ENCODE measurements around the gene COL19A1.

The COL19A1 gene

DNA sequence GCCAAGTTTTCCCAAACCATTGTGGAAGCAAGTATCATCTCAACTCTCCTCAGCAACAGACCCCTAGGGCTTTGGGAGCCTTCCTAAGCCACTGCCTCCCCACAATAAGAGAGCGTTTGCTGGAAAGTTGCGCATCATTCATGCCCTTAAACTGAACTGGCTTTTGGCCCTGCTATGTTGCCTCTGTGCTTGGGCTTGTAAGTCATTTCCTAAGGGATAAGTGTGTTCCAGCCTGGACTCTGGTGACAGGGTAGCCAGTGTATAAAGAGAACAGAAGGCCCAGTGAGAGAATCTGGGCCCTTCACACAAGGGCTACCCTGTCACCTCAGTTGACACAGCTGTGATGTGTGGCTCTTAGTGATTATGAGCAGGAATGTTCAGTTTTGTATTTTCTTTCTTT lies 358.7 kb downstream of the COL19A1 start:
- no peak for TF ChIP-seq EGR1 (IDR thresholded peaks at IDR 0.05)
- no peak for TF ChIP-seq EP300 (IDR thresholded peaks at IDR 0.05; ENCODE audit: borderline replicate concordance)
- TF ChIP-seq FOXM1 (IDR thresholded peaks at IDR 0.05; ENCODE audit: borderline replicate concordance, low read depth) = no peak
- TF ChIP-seq TCF12 (IDR thresholded peaks at IDR 0.05; ENCODE audit: low read depth) = no peak
- TF ChIP-seq, protein P1, sequence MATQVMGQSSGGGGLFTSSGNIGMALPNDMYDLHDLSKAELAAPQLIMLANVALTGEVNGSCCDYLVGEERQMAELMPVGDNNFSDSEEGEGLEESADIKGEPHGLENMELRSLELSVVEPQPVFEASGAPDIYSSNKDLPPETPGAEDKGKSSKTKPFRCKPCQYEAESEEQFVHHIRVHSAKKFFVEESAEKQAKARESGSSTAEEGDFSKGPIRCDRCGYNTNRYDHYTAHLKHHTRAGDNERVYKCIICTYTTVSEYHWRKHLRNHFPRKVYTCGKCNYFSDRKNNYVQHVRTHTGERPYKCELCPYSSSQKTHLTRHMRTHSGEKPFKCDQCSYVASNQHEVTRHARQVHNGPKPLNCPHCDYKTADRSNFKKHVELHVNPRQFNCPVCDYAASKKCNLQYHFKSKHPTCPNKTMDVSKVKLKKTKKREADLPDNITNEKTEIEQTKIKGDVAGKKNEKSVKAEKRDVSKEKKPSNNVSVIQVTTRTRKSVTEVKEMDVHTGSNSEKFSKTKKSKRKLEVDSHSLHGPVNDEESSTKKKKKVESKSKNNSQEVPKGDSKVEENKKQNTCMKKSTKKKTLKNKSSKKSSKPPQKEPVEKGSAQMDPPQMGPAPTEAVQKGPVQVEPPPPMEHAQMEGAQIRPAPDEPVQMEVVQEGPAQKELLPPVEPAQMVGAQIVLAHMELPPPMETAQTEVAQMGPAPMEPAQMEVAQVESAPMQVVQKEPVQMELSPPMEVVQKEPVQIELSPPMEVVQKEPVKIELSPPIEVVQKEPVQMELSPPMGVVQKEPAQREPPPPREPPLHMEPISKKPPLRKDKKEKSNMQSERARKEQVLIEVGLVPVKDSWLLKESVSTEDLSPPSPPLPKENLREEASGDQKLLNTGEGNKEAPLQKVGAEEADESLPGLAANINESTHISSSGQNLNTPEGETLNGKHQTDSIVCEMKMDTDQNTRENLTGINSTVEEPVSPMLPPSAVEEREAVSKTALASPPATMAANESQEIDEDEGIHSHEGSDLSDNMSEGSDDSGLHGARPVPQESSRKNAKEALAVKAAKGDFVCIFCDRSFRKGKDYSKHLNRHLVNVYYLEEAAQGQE (IDR thresholded peaks at IDR 0.05; ENCODE audit: low read depth) = no peak
- no peak for TF ChIP-seq CEBPB (IDR thresholded peaks at IDR 0.05)
- TF ChIP-seq USF1 (IDR thresholded peaks at IDR 0.05) = no peak
- no peak for TF ChIP-seq NFIC (IDR thresholded peaks at IDR 0.05)
- no peak for TF ChIP-seq RAD21 (IDR thresholded peaks at IDR 0.05; ENCODE audit: low read depth)
- no peak for TF ChIP-seq TEAD4 (IDR thresholded peaks at IDR 0.05)
- TF ChIP-seq ZBTB7A (IDR thresholded peaks at IDR 0.05; ENCODE audit: low read depth) = no peak
- TF ChIP-seq, protein P2, sequence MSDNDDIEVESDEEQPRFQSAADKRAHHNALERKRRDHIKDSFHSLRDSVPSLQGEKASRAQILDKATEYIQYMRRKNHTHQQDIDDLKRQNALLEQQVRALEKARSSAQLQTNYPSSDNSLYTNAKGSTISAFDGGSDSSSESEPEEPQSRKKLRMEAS (IDR thresholded peaks at IDR 0.05) = no peak
- TF ChIP-seq YY1 (IDR thresholded peaks at IDR 0.05; ENCODE audit: low read depth) = no peak

DNA sequence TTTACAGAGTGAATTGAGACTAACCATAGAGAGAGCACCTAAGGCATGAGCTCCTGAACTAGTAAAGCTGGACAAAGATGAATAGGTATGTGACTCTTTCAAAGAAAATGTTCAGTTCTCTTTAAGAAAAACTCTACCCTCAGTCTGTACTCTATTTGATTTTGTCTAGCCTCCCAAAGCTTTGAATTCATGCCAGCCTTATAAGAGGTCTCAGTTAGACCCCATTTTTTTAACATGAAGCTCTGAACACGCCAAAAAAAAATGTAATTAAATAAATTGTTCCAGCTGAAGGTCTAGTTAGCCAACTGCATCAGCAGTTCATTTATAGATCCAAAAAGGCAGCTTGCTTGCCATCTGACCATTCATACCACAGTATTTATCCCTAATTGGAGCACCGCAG lies 365.0 kb downstream of the COL19A1 start:
- TF ChIP-seq, protein P1 (IDR thresholded peaks at IDR 0.05; ENCODE audit: low read depth) = no peak
- TF ChIP-seq CREB1 (IDR thresholded peaks at IDR 0.05; ENCODE audit: low read depth) (no peak), EP300 (IDR thresholded peaks at IDR 0.05; ENCODE audit: borderline replicate concordance) (no peak), FOXM1 (IDR thresholded peaks at IDR 0.05; ENCODE audit: borderline replicate concordance, low read depth) (no peak), NFIC (IDR thresholded peaks at IDR 0.05) (no peak), TEAD4 (IDR thresholded peaks at IDR 0.05) (no peak), ZBTB7A (IDR thresholded peaks at IDR 0.05; ENCODE audit: low read depth) (no peak), TAF1 (IDR thresholded peaks at IDR 0.05; ENCODE audit: low read depth) (no peak), EGR1 (IDR thresholded peaks at IDR 0.05) (no peak), YY1 (IDR thresholded peaks at IDR 0.05; ENCODE audit: low read depth) (no peak), USF1 (IDR thresholded peaks at IDR 0.05) (no peak), TCF12 (IDR thresholded peaks at IDR 0.05; ENCODE audit: low read depth) (no peak), RAD21 (IDR thresholded peaks at IDR 0.05; ENCODE audit: low read depth) (no peak), CEBPB (IDR thresholded peaks at IDR 0.05) (no peak)
- TF ChIP-seq, protein P2 (IDR thresholded peaks at IDR 0.05) = no peak

- no peak for TF ChIP-seq TCF12 (IDR thresholded peaks at IDR 0.05; ENCODE audit: low read depth)
- no peak for TF ChIP-seq FOXM1 (IDR thresholded peaks at IDR 0.05; ENCODE audit: borderline replicate concordance, low read depth)
- no peak for TF ChIP-seq CEBPB (IDR thresholded peaks at IDR 0.05)
- TF ChIP-seq TAF1 (IDR thresholded peaks at IDR 0.05; ENCODE audit: low read depth) = no peak
- no peak for TF ChIP-seq EP300 (IDR thresholded peaks at IDR 0.05; ENCODE audit: borderline replicate concordance)
- no peak for TF ChIP-seq CREB1 (IDR thresholded peaks at IDR 0.05; ENCODE audit: low read depth)
- TF ChIP-seq, protein P1 (IDR thresholded peaks at IDR 0.05; ENCODE audit: low read depth) = no peak
- TF ChIP-seq ZBTB7A (IDR thresholded peaks at IDR 0.05; ENCODE audit: low read depth) = no peak
- TF ChIP-seq USF1 (IDR thresholded peaks at IDR 0.05) = no peak
- TF ChIP-seq EGR1 (IDR thresholded peaks at IDR 0.05) = no peak
- no peak for TF ChIP-seq TEAD4 (IDR thresholded peaks at IDR 0.05)
- TF ChIP-seq, protein P2 (IDR thresholded peaks at IDR 0.05) = no peak
- TF ChIP-seq RAD21 (IDR thresholded peaks at IDR 0.05; ENCODE audit: low read depth) = no peak
- no peak for TF ChIP-seq YY1 (IDR thresholded peaks at IDR 0.05; ENCODE audit: low read depth)
- TF ChIP-seq NFIC (IDR thresholded peaks at IDR 0.05) = no peak
These were observed 368.3 kb downstream of the COL19A1 start for GRCh38 chr6:70234561-70235236.

Data from Ishikawa (cell line).